ENCODE results near the gene SEL1L3.

Gene SEL1L3

DNA sequence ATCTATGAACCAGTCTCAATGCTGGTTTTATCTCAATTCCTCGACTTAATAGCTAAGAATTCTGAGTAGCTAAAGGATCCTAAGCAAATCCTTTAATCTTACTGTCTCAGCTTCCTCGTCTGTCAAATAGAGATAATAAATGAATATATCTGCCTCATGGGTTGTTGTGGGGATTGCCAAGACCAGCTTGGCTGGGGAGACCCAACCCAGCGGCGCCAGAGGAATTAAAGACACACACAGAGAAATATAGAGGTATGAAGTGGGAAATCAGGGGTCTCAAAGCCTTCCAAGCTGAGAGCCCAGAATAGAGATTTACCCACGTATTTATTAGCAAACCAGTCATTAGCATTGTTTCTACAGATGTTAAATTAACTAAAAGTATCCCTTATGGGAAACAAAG, 165.3 kb downstream of the SEL1L3 start:
- DNase-seq (ENCODE audit: low read depth, low spot score), result no peak
- WGBS (ENCODE audit: insufficient coverage, insufficient read length), result no CpG with 5 or more reads among the region's 5 CpGs
- Histone ChIP-seq H3K27ac (ENCODE audit: low read length) (no peak overlapping the region), H3K4me3 (ENCODE audit: low read length) (no peak overlapping the region), H3K9me3 (ENCODE audit: control insufficient read depth, insufficient read depth, low read length) (no peaks in the 10 kb centered on the region), H3K4me1 (ENCODE audit: control insufficient read depth, insufficient read depth, low read length) (no peaks in the 10 kb centered on the region), H3K36me3 (ENCODE audit: control insufficient read depth, insufficient read depth, low read length) (no peaks in the 10 kb centered on the region), H3K27me3 (ENCODE audit: control insufficient read depth, insufficient read depth, low read length) (no peaks in the 10 kb centered on the region)
